Subcutaneous abdominal adipose tissue (tissue), 5 donors: Measurements from ENCODE around the gene ABCF1.

Experiments
- H3K27ac ChIP-seq: one replicate; pipeline ENCODE4 v1.7.0; 2013; ENCODE audit warnings: low read depth, mild to moderate bottlenecking, inconsistent platforms, low read length, moderate library complexity
- H3K27me3 ChIP-seq, 5 donors: one replicate each; pipeline ENCODE4 v1.7.0; 2013; ENCODE audit warnings: low read length in 5 of 5, inconsistent platforms in 1 of 5; ENCODE audit not compliant: control insufficient read depth in 5 of 5, insufficient read depth in 4 of 5
- H3K36me3 ChIP-seq, 5 donors: one replicate each; pipeline ENCODE4 v1.7.0; 2013; ENCODE audit warnings: low read length in 5 of 5; ENCODE audit not compliant: control insufficient read depth in 5 of 5, insufficient read depth in 5 of 5
- H3K4me1 ChIP-seq, 5 donors: one replicate each; pipeline ENCODE4 v1.7.0; 2013; ENCODE audit warnings: low read length in 5 of 5, mild to moderate bottlenecking in 3 of 5, moderate library complexity in 1 of 5; ENCODE audit not compliant: control insufficient read depth in 5 of 5, insufficient read depth in 5 of 5
- H3K4me3 ChIP-seq, 5 donors: one replicate each; pipeline ENCODE4 v1.7.0; 2013; ENCODE audit warnings: low read length in 5 of 5, low read depth in 1 of 5
- H3K9ac ChIP-seq, 5 donors: one replicate each; pipeline ENCODE4 v1.7.0; 2013; ENCODE audit warnings: low read length in 5 of 5, mild to moderate bottlenecking in 4 of 5, moderate library complexity in 3 of 5
- H3K9me3 ChIP-seq, 5 donors: one replicate each; pipeline ENCODE4 v1.7.0; 2013; ENCODE audit warnings: low read length in 5 of 5; ENCODE audit not compliant: control insufficient read depth in 5 of 5
- donor health status: healthy.
- donor health status: healthy.
- donor health status: healthy.
- donor health status: healthy.
- donor health status: healthy.

ABCF1 gene

GRCh38 chr6:30612213-30612612 is 41.0 kb downstream of the ABCF1 start:
- Histone ChIP-seq H3K9me3 (no peaks in the 10 kb centered on the region), H3K4me3 (no peak overlapping the region), H3K36me3 (peaks cover 5 to 35% (median 21%) of the 10 kb centered on the region in 5 donors), H3K9ac (peak overlapping the region in 1 of 5 donors; percentile 33), H3K4me1 (peaks cover 4 to 54% (median 48%) of the 10 kb centered on the region in 5 donors), H3K27ac (peak overlapping the region; percentile 99), H3K27me3 (no peaks in the 10 kb centered on the region)

GRCh38 chr6:30612687-30613248 is 41.5 kb downstream of the ABCF1 start:
- Histone ChIP-seq H3K36me3 (peaks cover 0 to 30% (median 16%) of the 10 kb centered on the region in 5 donors), H3K27me3 (no peaks in the 10 kb centered on the region), H3K9ac (peak overlapping the region in 2 of 5 donors; percentile 7 to 33), H3K27ac (peak overlapping the region; percentile 99), H3K4me1 (peaks cover 8 to 50% (median 47%) of the 10 kb centered on the region in 5 donors), H3K4me3 (no peak overlapping the region), H3K9me3 (no peaks in the 10 kb centered on the region)

GRCh38 chr6:30613251-30614043 is 42.2 kb downstream of the ABCF1 start:
- Histone ChIP-seq H3K27me3 (no peaks in the 10 kb centered on the region), H3K9ac (peak overlapping the region in 1 of 5 donors; percentile 13), H3K9me3 (no peaks in the 10 kb centered on the region), H3K4me3 (peak overlapping the region in 2 of 5 donors; percentile 82 to 100), H3K36me3 (peaks cover 0 to 23% (median 16%) of the 10 kb centered on the region in 5 donors), H3K27ac (peak overlapping the region; percentile 99), H3K4me1 (peaks cover 9 to 56% (median 50%) of the 10 kb centered on the region in 5 donors)

GRCh38 chr6:30614044-30614842 is 43.0 kb downstream of the ABCF1 start:
- peak overlapping the region; percentile 38 to 96 (median 51) for H3K9ac ChIP-seq

DNA sequence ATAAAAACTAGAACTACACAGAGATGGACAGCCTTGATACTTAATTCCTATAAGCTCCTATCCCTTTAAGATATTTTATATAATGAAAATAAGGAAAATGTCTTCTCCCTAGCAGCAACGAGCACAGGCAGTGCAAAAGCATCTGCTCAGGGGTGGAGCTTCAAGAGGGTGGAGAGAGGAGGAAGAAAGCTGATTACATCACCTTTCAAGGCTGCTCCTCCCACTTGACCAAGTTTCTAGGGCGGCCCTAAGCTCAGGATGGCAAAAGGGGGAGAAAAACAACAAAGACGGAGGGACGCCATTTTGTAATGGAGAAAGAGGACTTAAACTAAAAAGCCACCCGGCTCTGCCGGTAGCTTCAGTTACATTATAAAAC is 43.6 kb downstream of the ABCF1 start:
- H3K9me3 ChIP-seq: no peaks in the 10 kb centered on the region
- H3K27ac ChIP-seq: peak overlapping the region; percentile 99
- peaks cover 0 to 17% (median 14%) of the 10 kb centered on the region in 5 donors for H3K36me3 ChIP-seq
- H3K27me3 ChIP-seq: no peaks in the 10 kb centered on the region
- H3K9ac ChIP-seq: peak overlapping the region; percentile 96 to 100 (median 98)
- peak overlapping the region; percentile 82 to 100 (median 100) for H3K4me3 ChIP-seq
- peaks cover 10 to 56% (median 50%) of the 10 kb centered on the region in 5 donors for H3K4me1 ChIP-seq

More at GRCh38 chr6:30614044-30614842, 43.0 kb downstream of the ABCF1 start:
- H3K27me3 ChIP-seq: no peaks in the 10 kb centered on the region
- peak overlapping the region; percentile 99 for H3K27ac ChIP-seq
- H3K9me3 ChIP-seq: no peaks in the 10 kb centered on the region
- H3K36me3 ChIP-seq: peaks cover 0 to 15% (median 10%) of the 10 kb centered on the region in 5 donors
- H3K4me3 ChIP-seq: peak overlapping the region; percentile 82 to 100 (median 100)
- H3K4me1 ChIP-seq: peaks cover 10 to 61% (median 54%) of the 10 kb centered on the region in 5 donors

DNA sequence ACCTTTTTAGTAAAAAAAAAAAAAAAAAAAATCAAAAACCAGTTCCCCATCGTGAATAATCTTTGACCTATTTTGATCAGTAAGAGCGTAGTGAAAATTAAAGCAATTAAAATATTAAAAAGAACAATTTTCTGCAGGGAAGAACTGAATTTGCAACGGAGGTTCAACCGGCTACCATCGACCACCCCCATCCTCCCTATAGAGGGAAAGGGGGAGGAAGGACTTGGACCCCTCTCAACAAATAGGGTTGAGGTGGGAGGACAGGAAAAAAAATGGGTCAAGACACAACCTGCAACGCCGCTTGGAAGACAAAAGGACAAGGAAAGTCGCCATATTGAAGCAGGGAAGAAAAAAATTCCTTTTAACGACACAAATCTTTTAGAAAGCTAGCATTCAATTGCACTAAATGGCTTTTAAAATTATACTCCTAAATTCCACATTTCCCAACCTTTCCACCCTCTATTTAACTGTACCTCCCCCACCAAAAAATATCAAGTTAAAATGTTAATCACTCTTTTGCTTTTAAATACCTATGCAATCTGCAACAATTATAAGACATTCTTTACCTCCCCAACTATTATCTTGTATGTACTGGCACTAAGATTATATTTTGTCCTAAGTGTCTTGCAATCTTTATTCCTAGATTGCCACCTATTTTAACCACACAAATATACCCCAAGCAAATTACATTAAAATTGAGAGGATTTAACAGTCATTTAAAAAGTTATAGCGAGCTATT is 44.1 kb downstream of the ABCF1 start:
- Histone ChIP-seq H3K9me3 (no peaks in the 10 kb centered on the region), H3K4me1 (peaks cover 10 to 51% (median 49%) of the 10 kb centered on the region in 5 donors), H3K4me3 (peak overlapping the region; percentile 82 to 100 (median 100)), H3K27ac (peak overlapping the region; percentile 99), H3K9ac (peak overlapping the region; percentile 96 to 100 (median 98)), H3K36me3 (peaks cover 0 to 19% (median 14%) of the 10 kb centered on the region in 5 donors), H3K27me3 (no peaks in the 10 kb centered on the region)

- H3K9ac ChIP-seq: peak overlapping the region; percentile 96 to 100 (median 98)
- H3K36me3 ChIP-seq: peaks cover 0 to 27% (median 20%) of the 10 kb centered on the region in 5 donors
- H3K27ac ChIP-seq: peak overlapping the region; percentile 99
- H3K27me3 ChIP-seq: no peaks in the 10 kb centered on the region
- H3K4me1 ChIP-seq: peaks cover 10 to 48% (median 44%) of the 10 kb centered on the region in 5 donors
- no peaks in the 10 kb centered on the region for H3K9me3 ChIP-seq
- peak overlapping the region; percentile 82 to 100 (median 100) for H3K4me3 ChIP-seq
These were observed 44.9 kb downstream of the ABCF1 start for GRCh38 chr6:30615958-30616810.

GRCh38 chr6:30616811-30617564 is 45.7 kb downstream of the ABCF1 start, which contains the start of gene PPP1R10:
Gene PPP1R10 (minus strand): TSS chr6:30617243. CDS start chr6:30609944, 7,299 bp downstream.
- no peaks in the 10 kb centered on the region for H3K9me3 ChIP-seq
- H3K36me3 ChIP-seq: peaks cover 0 to 35% (median 23%) of the 10 kb centered on the region in 5 donors
- H3K27me3 ChIP-seq: no peaks in the 10 kb centered on the region
- H3K9ac ChIP-seq: peak within 1 kb of the TSS; percentile 96 to 100 (median 98)
- H3K4me3 ChIP-seq: peak within 1 kb of the TSS; percentile 82 to 100 (median 100)
- H3K4me1 ChIP-seq: peaks cover 10 to 44% (median 38%) of the 10 kb centered on the region in 5 donors
- H3K27ac ChIP-seq: peak within 1 kb of the TSS; percentile 99
